Adrenal gland (tissue), 12 donors: ENCODE measurements around the gene RHOH. TPM values are rescaled to one million over a fixed set of nuclear protein-coding genes. Genes with fewer than 3 reads are reported as not detected.
"Not testable (repeated sequence)": the region's sequence is repeated elsewhere in the genome, so short reads cannot be mapped to it uniquely, and the experiment has no call there.

Source experiments
- DNase-seq, 7 donors: peaks; one replicate each; pipeline ENCODE4 v3.0.0-alpha.2; 2019 to 2020
- H3K27ac ChIP-seq, 5 donors: fragments of 200-600 bp; sonication (generic) in 4 of 5; 1 replicate in 3 of 5; 2 replicates in 2 of 5; pipeline versions ENCODE4 v1.5.1 to v1.8.0; 2016 to 2020; ENCODE audit warnings: mild to moderate bottlenecking in 1 of 5
- H3K27me3 ChIP-seq: fragments of 200-600 bp; 2 replicates; pipeline ENCODE4 v1.8.0; 2021
- H3K36me3 ChIP-seq, 2 donors: fragments of 200-600 bp; replicated peaks in 1 of 2; 1 replicate in 1 of 2; 2 replicates in 1 of 2; pipeline versions ENCODE4 v1.5.1 to v1.8.0; 2018 to 2022
- H3K4me1 ChIP-seq, 2 donors: fragments of 200-600 bp; replicated peaks in 1 of 2; 1 replicate in 1 of 2; 2 replicates in 1 of 2; pipeline versions ENCODE4 v1.5.1 to v1.8.0; 2018 to 2021
- H3K4me3 ChIP-seq, 4 donors: fragments of 200-600 bp; sonication (generic) in 3 of 4; one replicate each; pipeline ENCODE4 v1.5.1; 2016 to 2018
- H3K9me3 ChIP-seq, 3 donors: fragments of 200-600 bp; sonication (generic) in 1 of 3; replicated peaks in 1 of 3; 1 replicate in 2 of 3; 2 replicates in 1 of 3; pipeline versions ENCODE4 v1.5.1 to v1.8.0; 2016 to 2021
- CTCF ChIP-seq, 6 experiments: fragments of 450-650 bp in 4 of 6; fragments of 200-600 bp in 2 of 6; sonication (generic) in 1 of 6; IDR thresholded peaks; 1 replicate in 5 of 6; 2 replicates in 1 of 6; pipeline versions ENCODE4 v1.5.1 to v1.8.0; 2016 to 2021; ENCODE audit warnings: antibody characterized with exemption in 6 of 6, mild to moderate bottlenecking in 2 of 6, moderate library complexity in 1 of 6
- POLR2A ChIP-seq, 2 donors: fragments of 450-650 bp; IDR thresholded peaks; one replicate each; pipeline ENCODE4 v1.6.1; 2017; ENCODE audit warnings: antibody characterized with exemption in 2 of 2, mild to moderate bottlenecking in 2 of 2, moderate library complexity in 1 of 2
- WGBS, 4 donors: extraction: QIAGEN DNeasy Blood & Tissue Kit in 2 of 4; methylation state at CpG; one replicate each; pipeline versions ENCODE4 v1.1.5 to v1.1.7; 2013 to 2017; 5-methylcytosine and 5-hydroxymethylcytosine counted together
- intact Hi-C, 2 donors: fragments of 100-400 bp; cut with DNase I; formaldehyde crosslinking; loops; one replicate each; pipeline versions ENCODE4 v1.14.1 to v1.15.0; 2022 to 2023
- polyA plus RNA-seq, 3 donors: library from polyadenylated mRNA; stranded (reverse); fragments of 200-250 nt in 2 of 3; fragments of 350-450 nt in 1 of 3; fragmentation: Illumina TruSeq in 1 of 3; extraction: RNeasy Lipid Tissue Mini Kit (QIAGEN cat#74804) in 1 of 3; gene quantifications; one replicate each; pipeline ENCODE4 v1.2.3, GENCODE V29; 2013 to 2014
- total RNA-seq, 9 donors: library from RNA; depleted of rRNA in 4 of 9; stranded (reverse); fragments of >200 nt in 4 of 9; fragments of 120-200 nt in 1 of 9; fragmentation: NEBNext Ultra II Directional in 1 of 9; extraction: Animal tissue kit (Norgen Biotek cat#: 25700) in 1 of 9; gene quantifications; one replicate each; pipeline versions ENCODE4 v1.1.0 to v1.2.4, GENCODE V29; 2013 to 2023
- donor health status: healthy with polysubstance abuse.
- donor health status: Bipolar disorder and iron deficiency.
- donor health status: DM: yes; HTN: yes; CAD: no.
- donor health status: DM: no; HTN: no; CAD: no.
- donor health status: DM: no; HTN: no; CAD: no.
- donor health status: DM: yes; HTN: yes; CAD: no.

Gene RHOH
- total and polyA plus RNA-seq, 12 donors, result 0.33 to 3.4 (median 0.96) TPM; not detected in 1

- Histone ChIP-seq H3K4me1 (no peaks in the 10 kb centered on the region), H3K9me3 (no peaks in the 10 kb centered on the region), H3K4me3 (no peak overlapping the region), H3K36me3 (no peaks in the 10 kb centered on the region), H3K27ac (no peak overlapping the region), H3K27me3 (no peaks in the 10 kb centered on the region)
- WGBS, 4 donors, result 77 to 89% (median 86%) methylated on average over 5 of the region's 5 CpGs
- no peak for DNase-seq
- intact Hi-C loops, result no loop called here
- TF ChIP-seq CTCF (IDR thresholded peaks at IDR 0.05) (no peak), POLR2A (IDR thresholded peaks at IDR 0.05) (no peak)
Measured at GRCh38 chr4:40285692-40286091, 88.9 kb downstream of the RHOH start.

- no peaks in the 10 kb centered on the region for H3K4me1 ChIP-seq
- no peaks in the 10 kb centered on the region for H3K36me3 ChIP-seq
- H3K9me3 ChIP-seq, result no peaks in the 10 kb centered on the region
- H3K27ac ChIP-seq, result no peak overlapping the region
- no peak overlapping the region for H3K4me3 ChIP-seq
- TF ChIP-seq POLR2A (IDR thresholded peaks at IDR 0.05), result no peak
- no peak for TF ChIP-seq CTCF (IDR thresholded peaks at IDR 0.05)
- H3K27me3 ChIP-seq, result no peaks in the 10 kb centered on the region
- DNase-seq, result no peak
- intact Hi-C loops, result no loop called here
- 85 to 89% (median 86%) methylated on average over 8 of the region's 8 CpGs for WGBS, 4 donors
Measured at GRCh38 chr4:40288566-40288965, 91.7 kb downstream of the RHOH start.

GRCh38 chr4:40289366-40290188 is 92.7 kb downstream of the RHOH start:
- 49 to 65% (median 58%) methylated on average over 7 of the region's 7 CpGs for WGBS, 4 donors

GRCh38 chr4:40290611-40291186 is 93.9 kb downstream of the RHOH start:
- H3K4me3 ChIP-seq, H3K27me3 ChIP-seq, H3K9me3 ChIP-seq, intact Hi-C loops, DNase-seq, H3K4me1 ChIP-seq, H3K36me3 ChIP-seq, H3K27ac ChIP-seq: not testable (repeated sequence)
- 72 to 78% (median 76%) methylated on average over 2 of the region's 2 CpGs for WGBS, 4 donors

More at GRCh38 chr4:40289366-40290188, 92.7 kb downstream of the RHOH start:
- DNase-seq, result no peak
- H3K4me1 ChIP-seq, result no peaks in the 10 kb centered on the region
- H3K4me3 ChIP-seq, result no peak overlapping the region
- no peaks in the 10 kb centered on the region for H3K9me3 ChIP-seq
- no peaks in the 10 kb centered on the region for H3K27me3 ChIP-seq
- no peak overlapping the region for H3K27ac ChIP-seq
- intact Hi-C loops, result no loop called here
- no peaks in the 10 kb centered on the region for H3K36me3 ChIP-seq
- TF ChIP-seq POLR2A (IDR thresholded peaks at IDR 0.05), result no peak
- no peak for TF ChIP-seq CTCF (IDR thresholded peaks at IDR 0.05)
